Stimulated activated CD8-positive, alpha-beta memory T cell treated with anti-CD3 and anti-CD28 coated beads, Interleukin-4, amount 100 ng/mL, for 48 hours (primary cell): ENCODE results near the gene SLC49A3.
A peak's percentile ranks its signal among the peaks of the same experiment; 100 is the strongest.
"Not testable (repeated sequence)": the region's sequence is repeated elsewhere in the genome, so short reads cannot be mapped to it uniquely, and the experiment has no call there.

ENCODE experiments used
- DNase-seq: peaks from one replicate; pipeline ENCODE4 v3.0.0-alpha.2; 2020

SLC49A3 gene

DNA sequence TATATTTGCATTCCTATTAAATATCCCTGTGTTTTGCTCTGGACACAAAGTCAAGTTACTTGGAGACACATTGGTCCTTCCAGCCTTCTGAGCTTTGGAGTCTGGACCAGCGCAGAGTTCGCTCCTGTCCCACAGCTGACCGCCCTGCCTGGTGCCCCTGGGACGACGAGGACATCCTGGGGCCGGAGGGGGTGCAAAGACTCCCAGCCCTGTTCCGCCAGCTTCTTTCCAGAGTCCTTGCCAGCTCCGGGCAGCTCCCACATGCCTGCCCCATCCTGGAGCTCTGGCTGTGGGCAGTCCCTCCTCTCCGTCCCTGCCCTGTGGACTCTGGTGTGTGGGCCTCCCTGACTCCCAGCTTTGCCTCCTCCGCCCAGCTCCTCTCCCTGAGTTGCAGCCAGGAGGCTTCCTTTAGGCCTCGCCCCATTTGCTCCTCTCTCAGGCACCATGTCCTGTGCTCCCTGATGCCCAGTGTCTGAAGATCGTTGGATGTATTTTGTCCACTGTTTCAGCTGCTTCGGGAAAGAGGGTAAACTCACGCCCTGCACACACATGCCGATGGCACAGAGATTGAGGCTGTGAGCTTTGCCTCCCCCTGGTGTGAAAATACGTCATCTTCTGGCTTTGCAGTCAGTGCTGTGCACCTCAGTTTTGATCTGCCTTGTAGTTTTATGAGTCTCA is 11.8 kb upstream of the SLC49A3 start:
- no peak for DNase-seq

DNA sequence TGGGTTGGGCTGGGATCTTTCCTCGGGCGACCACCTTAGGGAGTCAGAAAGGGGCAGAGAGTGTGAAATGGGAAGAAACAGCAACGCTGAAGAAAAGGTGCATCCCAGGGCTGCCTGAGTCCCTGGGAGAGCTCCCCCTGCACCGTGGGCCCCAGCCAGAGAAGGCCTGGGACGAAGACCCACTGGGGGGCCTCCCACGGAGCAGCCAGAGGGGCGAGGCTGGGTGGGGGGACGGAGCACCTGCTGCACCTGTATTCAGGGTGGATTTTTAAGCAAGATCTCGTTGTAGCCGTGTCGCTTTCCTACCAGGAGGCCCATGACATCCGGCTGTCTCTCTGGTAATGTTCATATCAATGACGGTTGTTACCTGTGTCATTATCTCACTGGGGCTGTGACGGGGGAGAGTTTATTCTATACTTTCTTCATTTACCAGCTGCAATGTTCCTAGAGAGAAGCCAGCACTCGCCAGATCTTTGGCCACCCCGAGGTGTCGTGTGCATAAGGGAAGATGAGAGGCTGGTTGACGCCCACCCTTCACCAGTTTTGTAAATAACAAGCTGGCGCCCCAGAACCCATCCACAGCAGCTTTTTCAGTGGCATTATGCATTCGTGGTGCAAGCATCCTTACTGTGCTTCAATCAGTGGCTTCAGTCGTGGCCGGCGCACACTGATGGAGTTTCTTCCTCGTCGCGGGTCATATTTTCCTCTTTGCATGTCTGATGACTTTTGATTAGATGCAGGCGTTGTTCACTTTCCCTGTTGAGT is 11.0 kb upstream of the SLC49A3 start:
- no peak for DNase-seq

DNA sequence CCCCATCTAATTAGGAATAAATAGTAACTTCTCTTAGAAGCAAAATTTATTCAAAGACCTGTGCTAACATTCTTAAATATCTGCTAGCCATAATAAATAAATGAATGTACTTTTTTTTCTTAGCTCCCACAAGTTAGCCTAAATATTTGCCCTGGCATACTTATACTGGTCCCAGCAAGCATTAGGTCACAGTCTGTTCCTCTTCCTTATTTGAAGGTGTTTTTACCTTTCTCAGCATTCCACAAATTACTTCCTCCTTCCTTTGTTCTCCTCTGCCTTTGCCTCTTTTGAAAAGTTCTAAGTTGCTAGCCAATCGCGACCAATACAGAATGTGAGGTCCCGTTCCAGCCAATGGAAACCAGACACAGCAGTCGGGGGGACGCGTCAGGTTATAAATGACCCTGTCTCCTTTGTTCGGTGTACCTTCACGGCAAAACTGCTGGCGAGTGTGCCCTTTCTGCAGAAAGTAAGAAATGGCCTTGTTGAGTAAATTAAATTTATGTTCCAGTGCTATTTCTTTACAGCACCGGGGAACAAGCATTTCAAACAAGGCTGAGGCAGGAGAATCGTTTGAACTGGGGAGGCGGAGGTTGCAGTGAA is 5.5 kb upstream of the SLC49A3 start:
- DNase-seq: not testable (repeated sequence)

DNA sequence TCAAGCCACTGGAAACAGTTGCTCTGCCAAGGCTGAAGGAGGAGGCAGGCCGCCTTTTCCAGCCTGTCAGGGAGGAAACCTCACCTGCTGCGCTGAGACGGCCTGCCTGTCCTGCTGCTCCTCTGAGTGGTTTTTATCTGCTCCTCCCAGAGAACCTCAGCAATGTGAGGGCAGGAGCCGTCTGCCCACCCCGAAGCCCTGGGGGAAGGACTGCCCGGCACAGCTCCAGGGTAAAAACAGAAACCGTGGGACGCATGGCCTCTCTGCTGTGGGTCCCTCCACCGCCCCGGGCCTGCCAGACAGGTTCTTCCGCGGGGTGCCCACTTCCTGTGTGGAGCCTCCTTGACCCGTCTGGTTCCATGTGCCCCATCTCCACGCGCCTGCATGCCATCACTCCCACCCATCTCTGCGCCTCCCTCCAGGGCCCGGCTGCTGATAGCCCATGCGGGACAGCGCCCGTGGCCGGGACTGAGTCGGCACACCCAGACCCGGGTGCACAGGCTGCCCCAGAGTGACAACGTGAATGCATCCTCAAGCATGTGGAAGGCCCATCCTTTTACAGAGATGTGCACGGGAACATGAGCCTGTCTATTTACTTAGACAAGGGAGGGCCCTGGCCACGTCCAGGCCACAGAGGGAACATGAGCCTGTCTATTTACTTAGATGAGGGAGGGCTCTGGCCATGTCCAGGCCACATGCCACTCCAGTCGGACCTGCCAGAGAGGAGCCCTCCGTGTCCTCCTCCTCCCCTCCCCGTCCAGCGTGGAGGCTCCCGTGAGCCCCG is 4.0 kb upstream of the SLC49A3 start:
- DNase-seq: no peak

DNA sequence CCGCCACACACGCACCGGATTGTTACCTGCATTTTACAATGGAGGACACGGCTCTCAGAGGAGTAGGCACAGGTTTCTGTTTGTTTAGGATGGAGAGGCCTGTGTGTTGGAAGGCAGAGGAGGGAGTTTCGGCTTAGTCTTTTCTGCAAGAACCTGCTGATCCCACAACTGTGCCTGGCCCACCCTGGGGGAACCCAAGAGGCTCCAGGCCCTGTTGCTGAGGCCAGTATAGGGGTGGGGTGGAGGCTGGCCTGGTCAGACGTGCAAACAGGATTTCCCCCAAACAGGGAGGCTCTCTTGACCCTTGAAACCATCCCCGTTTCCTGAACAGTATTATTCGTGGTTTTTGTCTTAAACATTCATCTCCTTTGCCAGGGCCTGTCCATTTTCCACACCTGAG is 772 bp upstream of the SLC49A3 start:
- DNase-seq: no peak

DNA sequence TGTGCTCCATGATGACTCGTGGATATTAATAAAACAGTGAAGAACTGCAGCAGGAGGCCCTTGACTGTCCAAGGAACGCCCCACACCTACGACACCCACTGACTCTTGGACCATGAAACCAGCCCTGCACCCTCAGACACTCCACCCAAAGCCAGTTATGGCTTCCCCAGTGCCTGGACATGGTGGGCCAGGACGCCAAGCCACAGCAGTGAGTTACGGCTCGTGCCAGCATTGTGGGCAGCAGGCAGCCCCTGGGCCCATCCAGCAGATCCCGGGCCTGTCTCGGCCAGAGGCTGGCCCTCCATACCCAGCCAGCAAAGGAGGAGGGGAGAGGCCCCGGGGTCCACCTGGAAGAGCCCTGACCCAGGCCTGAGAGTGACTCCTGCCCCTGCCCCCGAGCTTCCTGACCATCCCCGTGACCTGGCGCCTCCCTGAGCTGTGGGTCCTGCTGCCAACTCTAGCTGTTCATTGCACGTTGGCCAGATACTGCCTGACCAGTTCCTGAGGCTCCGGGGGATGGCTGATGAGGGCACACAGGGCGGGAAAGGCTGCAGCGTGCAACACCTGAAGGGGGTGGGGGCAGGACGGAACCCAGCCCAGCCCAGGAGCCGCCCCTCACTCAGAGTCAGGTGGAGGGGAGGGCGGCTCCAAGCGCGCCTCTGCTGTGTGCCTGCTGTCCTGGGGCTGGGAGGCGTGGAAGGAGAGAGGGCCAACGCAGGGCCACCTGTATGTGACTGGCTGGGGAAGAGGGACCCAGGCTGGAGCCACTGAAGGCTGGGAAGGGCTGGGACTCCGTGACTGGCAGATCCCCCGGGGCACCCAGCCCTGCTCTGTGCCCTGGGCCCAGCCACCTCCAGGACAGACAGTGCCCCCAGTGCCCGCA is 739 bp downstream of the SLC49A3 start:
- no peak for DNase-seq

DNA sequence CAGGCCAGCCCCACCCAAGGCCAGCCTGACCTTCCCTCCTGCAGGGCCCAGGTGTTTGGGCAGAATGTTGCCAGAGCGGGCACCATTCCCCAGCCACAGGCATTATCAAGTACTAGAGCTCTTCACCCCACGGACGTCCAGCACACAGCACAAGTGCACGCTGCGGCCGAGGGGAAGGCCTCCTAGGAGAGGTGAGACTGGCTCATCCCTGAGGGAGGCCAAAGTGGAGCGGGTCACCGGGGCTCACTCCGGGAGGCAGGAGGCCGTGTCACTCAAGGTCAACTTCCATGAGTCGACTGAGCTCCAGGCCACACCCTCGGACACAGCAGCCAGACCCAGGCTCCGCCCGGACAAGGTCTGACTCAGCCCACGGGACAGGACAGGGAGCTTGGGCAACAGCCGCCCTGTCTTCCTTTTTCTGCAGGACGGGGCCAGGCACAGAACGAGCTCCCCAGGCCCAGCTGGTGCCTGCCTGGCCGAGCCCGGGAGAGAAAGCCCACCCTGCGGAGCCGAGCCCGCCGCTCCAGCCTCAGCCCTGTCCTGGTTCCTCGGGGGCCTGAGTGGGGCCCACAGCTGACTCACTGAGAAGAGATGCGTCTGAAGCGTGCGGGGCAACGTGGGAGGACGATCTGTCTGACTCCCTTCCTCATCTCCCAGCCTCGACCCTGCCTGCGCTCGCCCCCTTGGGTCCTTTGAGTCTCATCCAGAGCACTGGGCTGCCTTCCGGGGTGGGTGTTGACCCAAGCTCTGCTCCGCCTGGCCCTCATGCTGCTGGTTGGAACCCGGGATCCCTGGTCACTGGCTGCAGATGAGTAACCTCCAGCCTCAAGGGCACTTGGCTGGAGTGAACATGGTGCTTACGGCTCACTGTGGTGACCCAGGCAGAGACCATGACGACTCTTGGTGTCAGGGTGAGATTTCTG is 1.6 kb downstream of the SLC49A3 start:
- no peak for DNase-seq

DNA sequence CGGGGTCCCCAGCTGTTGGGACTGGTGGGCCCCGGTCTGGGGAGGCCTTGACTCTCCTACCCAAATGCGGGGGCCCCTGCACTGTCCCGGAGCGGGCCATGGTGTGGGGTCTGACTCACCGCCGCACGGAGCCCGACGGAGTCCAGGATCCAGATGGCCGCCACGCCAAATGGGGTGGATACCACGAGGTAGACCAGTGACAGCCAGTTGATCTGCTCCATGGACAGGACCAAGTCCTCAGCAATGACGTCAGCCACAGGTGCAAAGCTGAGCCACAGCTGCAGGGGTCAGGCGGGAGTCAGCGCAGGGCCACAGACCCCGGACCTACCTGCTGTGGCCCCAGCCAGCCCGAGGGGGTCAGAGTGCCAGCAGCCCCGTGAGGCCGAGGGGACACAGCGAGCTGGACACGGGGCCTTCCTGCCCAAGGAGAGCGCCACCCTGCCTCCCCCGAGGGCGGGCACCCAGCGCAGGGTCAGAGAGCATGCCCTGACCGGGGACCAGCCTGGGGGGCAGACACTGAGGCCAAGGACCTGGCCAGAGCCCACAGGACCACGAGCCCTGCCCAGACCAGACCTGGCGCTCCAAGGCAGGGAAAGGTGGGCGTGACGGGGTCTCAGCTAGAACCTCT is 2.4 kb downstream of the SLC49A3 start:
- DNase-seq: no peak

DNA sequence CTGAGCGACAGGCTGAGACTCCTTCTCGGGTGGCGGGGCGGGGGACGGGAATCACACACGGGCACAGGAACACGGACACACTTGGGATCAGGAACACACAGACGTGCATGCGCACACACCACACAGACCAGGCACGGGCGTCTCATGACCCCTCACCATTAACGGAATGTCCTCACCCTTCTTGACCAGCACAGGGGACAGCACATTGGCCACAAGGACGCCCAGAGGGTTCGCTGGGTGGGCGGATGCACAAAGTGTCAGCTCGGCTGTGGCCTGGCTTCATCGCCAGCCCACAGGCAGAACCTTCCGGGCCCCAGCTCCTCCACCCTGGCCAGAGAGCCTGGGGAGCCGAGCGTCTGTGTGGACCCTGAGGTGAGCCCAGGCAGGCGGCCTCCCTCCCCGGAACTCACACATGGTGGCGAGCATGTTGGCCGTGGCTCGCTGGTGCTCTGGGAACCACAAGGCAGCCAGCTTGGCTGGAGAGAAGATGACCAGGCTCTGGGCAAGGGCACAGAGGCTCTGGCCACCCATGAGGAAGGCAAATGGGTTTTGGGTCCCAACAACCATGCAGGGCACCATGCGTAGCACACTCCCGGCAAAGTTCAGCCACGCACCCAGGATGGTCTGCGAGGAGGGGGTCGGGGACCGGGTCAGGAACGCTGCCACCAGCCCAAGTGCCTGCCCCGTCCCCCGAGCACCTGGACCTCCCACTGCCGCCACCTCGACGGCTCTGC is 3.1 kb downstream of the SLC49A3 start:
- no peak for DNase-seq

DNA sequence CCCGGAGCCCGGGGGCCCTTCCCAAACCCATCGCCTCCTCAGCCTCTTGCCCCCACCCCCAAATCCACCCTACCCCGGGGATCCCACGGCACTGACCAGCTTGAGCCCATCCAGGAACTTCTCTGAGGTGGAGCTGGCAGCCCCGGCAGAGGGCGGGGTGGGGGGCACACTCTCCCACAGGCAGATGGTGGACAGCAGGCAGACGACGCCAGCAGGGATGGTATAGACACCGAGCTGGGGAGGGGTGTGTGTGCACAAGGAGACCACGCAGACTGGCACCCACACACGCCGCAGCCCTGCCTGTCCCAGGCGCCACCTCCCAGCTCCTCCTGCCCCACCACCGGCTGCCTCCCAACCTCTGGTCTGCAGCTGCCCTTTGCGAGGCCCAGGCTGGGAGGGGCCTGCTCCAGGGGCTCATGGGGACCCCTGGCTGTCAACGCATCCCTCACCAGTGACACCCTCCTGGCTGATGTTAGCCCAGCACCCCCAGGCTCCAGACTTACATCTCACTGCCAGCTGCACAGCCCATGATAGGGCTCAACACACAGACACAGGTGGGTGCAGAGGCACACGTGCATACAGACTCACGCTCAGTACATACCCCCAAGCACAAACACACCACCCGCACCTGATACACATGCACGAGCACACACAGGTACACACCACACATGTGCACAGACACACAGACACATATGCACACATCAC is 4.2 kb downstream of the SLC49A3 start:
- DNase-seq: no peak

DNA sequence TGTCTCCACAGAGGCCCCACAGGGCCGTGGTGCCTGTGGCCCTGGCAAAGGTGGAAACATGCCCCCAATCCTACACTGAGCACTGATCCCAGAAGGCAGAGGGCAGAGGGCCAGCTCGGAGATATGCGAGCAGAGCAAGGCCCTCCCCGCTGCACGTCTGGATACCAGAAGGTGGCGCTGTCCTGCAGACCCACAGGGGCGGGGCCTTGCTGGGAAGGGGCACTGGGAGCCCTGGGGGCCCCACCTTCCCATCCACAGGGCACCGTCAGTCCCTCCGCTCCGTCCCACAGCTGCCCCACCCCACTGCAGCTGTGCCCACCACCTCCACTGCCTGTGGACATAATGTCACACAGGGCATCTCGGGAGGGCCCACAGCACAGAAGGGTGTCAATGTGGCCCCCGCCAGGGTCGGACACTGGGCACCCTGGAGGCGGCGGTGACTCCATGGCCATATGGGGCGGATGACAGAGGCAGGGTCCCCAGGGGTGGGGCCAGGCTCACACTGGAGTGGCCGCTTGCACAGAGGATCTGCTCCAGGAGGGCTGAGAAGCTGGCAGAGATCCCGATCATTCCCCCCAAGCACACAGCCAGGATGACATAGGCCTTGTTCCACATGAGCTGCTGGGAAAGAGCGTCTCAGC is 4.8 kb downstream of the SLC49A3 start:
- DNase-seq: peak; percentile 66

DNA sequence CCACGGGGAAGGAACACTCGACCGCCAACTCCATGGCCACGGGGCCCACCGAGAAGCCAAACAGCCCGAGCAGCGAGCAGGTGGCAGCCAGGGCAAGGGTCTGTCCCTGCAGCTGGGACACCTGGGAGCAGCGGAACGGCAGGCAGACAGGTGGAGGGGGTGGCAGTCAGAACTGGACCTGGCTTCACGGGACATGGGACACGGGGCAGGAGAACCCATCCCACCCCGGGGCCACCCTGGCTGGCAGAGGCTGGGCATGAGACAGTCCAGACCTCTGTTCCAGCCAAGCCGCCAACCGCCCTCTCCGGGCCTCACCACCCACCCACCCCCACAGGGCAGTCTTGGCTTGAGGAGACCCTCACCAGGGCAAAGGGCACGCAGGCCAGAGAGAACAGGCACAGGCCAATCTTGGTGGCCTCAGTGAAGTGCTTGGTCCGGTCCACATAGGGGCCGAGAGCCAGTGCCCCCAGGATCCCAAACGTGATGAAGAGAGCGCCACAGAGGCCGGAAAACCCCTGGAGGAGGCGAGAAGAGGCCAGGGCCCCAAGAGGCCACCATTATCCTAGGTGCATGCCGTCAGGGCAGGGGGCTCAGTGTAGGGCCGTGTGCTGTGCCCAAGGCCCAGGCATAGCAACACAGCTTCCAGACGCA is 5.6 kb downstream of the SLC49A3 start:
- DNase-seq: no peak

DNA sequence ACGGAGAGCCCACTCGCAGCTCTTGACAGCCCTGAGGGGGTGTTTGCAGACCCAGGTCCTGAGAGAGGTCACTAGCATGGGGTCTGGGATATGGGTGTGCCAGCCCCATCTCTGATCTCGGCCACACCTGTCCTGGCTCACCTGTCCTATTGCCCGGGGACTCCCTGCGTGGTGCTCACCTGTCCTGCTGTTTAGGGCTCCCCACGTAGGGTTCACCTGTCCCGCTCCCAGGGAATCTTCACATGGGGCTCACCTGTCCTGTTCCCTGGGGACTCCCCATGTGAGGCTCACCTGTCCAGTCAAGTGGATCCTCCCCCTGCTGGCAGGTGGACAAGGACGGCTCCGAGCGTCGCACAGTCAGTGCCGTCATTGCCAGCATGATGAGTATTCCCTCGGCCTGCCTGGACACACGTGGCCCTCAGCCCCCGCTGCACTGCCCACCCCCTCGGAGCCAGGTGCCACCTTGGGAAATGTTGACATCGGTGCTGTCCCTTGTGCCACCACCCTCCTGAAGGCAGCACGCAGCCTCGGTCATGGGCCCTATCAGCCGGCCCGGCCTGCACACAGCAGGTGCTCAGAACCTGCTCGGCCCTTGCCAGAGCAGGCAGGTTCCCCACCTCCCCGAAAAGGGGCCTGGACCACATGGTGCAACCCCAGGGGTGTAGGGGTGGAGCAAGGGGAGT is 6.3 kb downstream of the SLC49A3 start:
- no peak for DNase-seq

DNA sequence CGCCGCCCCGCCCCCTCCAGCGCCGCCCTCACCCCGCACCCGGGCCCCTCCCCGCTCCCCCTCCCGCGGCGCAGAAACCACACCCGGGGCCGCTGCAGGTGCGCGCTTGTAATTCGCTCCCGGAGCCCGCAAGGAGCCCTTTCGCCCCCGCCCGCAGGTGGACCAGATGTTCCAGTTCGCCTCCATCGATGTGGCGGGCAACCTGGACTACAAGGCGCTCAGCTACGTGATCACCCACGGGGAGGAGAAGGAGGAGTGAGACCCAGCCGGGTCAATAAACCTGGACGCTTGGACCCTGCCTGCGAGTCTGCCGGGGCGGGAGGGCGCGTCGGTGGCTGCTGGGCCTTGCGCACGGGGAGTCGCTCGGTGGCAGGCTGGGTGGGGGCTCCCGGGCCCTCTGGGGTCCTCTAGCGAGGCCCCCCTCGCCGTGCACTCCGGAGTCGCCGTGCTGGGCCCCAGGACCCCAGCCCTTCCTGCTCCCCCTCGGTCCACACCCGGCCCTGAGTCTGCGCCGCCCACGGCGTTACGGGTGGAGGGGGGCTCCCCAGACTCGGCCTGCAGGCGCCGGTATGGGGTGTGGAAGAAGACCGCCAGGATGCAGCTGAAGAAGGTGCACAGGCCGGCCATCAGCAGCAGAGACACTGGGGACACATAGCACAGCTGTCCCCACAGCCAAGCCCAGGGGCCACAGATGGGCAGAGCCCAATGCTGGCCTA is 7.1 kb downstream of the SLC49A3 start:
- no peak for DNase-seq

DNA sequence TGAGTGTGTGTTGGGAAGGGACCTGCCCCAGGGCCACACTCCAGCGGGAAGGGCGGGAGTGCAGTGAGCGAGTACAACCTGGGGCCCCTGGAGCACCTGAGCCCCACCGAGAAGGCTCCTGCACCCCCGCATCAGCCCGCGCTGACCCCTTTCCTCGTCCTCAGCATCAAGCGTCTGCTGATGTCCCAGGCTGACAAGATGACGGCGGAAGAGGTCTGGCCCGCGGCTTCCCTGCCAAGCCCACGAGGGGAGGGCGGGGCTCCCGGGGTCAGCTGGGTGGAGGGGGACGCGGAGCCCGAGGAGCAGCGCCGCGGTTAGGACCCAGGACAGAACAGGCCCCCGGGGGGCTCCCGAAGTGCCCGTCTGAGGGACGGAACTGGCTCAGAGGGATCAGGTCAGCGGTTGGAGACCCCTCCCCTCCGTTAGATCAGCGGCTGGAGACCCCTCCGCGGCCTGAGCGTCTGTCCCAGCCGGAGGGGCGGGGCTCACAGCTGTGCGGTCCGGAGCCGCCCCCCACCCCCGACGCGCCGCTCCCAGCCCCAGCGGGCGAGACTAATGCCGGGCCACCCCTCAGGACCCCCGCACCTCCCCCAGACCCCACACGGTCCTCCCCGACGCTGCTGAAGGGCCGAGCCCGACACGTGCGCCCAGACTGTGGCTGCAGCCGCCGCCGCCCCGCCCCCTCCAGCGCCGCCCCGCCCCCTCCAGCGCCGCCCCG is 7.9 kb downstream of the SLC49A3 start:
- DNase-seq: peak; percentile 70

DNA sequence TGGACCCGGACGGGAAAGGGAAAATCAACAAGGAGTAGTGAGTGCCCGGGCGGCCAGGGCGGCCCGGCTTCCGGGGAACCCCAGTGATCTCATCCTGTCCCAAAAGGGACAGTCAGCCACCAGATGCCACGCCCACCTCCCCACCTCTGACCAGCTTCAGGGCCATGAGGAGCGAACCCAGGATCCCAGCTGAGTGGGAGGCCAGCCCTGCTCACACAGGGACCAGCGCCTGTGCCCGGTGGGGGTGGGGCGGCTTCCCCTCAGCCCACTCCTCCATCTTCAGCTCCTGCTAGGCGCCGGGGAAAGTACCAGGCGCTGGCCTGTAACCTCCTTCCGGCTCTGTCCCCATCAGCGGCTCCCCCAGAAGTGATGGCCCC is 8.4 kb downstream of the SLC49A3 start:
- DNase-seq: no peak
